ENCODE measurements around the gene CNKSR3. TPM values are rescaled to one million over a fixed set of nuclear protein-coding genes. Genes with fewer than 3 reads are reported as not detected.

The CNKSR3 gene
- polyA plus RNA-seq, 3 donors: not detected

DNA sequence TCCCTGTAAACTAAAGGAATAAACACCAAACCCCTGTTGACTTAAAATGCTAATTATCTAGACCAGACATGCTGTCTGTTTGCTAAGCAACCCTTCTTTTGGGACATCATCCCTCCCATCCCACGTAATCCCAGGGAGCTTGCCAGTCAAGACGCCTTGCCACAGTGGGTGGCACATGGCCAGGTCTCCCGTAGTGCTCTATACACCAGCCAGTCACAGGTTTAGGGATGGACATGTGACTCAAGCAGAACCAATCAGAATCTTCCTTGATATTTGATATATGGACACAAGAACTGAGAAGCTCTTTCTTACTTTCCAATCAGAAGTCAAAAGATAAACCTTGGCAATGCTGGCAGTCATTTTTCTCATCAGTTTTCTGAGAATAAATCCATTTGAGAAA lies 60.0 kb downstream of the CNKSR3 start:
- H4K20me1 ChIP-seq (ENCODE audit: insufficient read depth, low read length): no peaks in the 10 kb centered on the region
- Mint-ChIP-seq H3K27ac (no peak overlapping the region), H3K4me1 (no peaks in the 10 kb centered on the region), H3K27me3 (ENCODE audit: low read depth in 3 of 3) (peaks cover 0 to 4% (median 3%) of the 10 kb centered on the region in 3 donors), H3K36me3 (no peaks in the 10 kb centered on the region), H3K4me3 (no peak overlapping the region), H3K9me3 (peaks cover 0 to 5% (median 0%) of the 10 kb centered on the region in 7 donors)
- no peak overlapping the region for H3K27ac ChIP-seq (ENCODE audit: low read depth in 1 of 2, low read length in 2 of 2)
- H3K4me1 ChIP-seq (ENCODE audit: control insufficient read depth in 1 of 2, insufficient read depth in 2 of 2, low read length in 2 of 2): no peaks in the 10 kb centered on the region
- intact Hi-C loops (cut with micrococcal nuclease): no loop called here
- H3K27me3 ChIP-seq (ENCODE audit: control insufficient read depth in 2 of 2, insufficient read depth in 2 of 2, low read length in 2 of 2): no peaks in the 10 kb centered on the region
- TF ChIP-seq, protein P1, sequence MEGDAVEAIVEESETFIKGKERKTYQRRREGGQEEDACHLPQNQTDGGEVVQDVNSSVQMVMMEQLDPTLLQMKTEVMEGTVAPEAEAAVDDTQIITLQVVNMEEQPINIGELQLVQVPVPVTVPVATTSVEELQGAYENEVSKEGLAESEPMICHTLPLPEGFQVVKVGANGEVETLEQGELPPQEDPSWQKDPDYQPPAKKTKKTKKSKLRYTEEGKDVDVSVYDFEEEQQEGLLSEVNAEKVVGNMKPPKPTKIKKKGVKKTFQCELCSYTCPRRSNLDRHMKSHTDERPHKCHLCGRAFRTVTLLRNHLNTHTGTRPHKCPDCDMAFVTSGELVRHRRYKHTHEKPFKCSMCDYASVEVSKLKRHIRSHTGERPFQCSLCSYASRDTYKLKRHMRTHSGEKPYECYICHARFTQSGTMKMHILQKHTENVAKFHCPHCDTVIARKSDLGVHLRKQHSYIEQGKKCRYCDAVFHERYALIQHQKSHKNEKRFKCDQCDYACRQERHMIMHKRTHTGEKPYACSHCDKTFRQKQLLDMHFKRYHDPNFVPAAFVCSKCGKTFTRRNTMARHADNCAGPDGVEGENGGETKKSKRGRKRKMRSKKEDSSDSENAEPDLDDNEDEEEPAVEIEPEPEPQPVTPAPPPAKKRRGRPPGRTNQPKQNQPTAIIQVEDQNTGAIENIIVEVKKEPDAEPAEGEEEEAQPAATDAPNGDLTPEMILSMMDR (IDR thresholded peaks at IDR 0.05): no peak
- no peaks in the 10 kb centered on the region for H3K79me2 ChIP-seq (ENCODE audit: insufficient read depth, low read length)
- H3K9me3 ChIP-seq (replicated peaks in 1 of 2; ENCODE audit: control insufficient read depth in 1 of 2, insufficient read depth in 1 of 2, low read length in 2 of 2): no peaks in the 10 kb centered on the region
- no peak overlapping the region for H3K4me2 ChIP-seq (replicated peaks; ENCODE audit: extremely low read depth, low read length, poor library complexity, severe bottlenecking)
- WGBS (ENCODE audit: insufficient coverage): 100% methylated on average over 1 of the region's 3 CpGs
- no peak overlapping the region for H2AFZ ChIP-seq (ENCODE audit: insufficient read depth, low read depth, low read length, poor library complexity, severe bottlenecking)
- no peak for DNase-seq
- H3K4me3 ChIP-seq (replicated peaks in 1 of 3; ENCODE audit: low read depth in 2 of 3, low read length in 3 of 3): no peak overlapping the region
- H3K9ac ChIP-seq (ENCODE audit: insufficient read depth, low read length, poor library complexity, severe bottlenecking): no peak overlapping the region
- H3K36me3 ChIP-seq (replicated peaks in 1 of 2; ENCODE audit: control insufficient read depth in 1 of 2, insufficient read depth in 2 of 2, low read length in 2 of 2): no peaks in the 10 kb centered on the region

DNA sequence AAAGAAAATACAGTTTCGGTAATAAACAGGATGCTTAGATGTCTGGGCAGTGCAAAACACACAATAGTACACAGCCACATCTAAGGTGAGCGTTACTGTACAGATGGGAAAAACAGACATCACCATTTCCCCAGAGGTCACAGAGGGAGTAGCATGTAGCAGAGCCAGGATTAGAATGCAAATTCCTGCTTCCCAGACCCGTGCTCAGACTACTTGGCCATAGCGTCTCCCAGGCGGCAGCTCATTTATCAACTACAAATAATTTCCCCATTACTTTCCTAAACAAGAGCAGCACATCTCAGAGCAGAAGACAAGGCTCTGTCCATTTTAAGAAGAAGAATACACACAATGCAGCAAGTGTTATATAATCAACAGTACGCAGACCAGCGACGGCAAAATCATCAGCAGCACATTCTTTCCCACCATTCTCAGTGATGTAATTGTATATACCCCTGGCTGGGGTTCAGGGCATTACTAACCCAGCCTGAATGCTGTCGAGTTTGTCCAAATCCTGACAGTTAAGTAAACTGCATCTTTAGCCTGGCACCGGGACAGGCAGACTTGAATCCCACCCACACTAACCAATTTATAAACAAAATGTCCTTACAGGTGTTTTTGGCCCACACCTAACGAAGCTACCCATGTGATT lies 61.9 kb downstream of the CNKSR3 start:
- no peaks in the 10 kb centered on the region for H3K36me3 ChIP-seq (replicated peaks in 1 of 2; ENCODE audit: control insufficient read depth in 1 of 2, insufficient read depth in 2 of 2, low read length in 2 of 2)
- no peak overlapping the region for H3K4me2 ChIP-seq (replicated peaks; ENCODE audit: extremely low read depth, low read length, poor library complexity, severe bottlenecking)
- H3K79me2 ChIP-seq (ENCODE audit: insufficient read depth, low read length): no peaks in the 10 kb centered on the region
- Mint-ChIP-seq H3K36me3 (no peaks in the 10 kb centered on the region), H3K4me1 (no peaks in the 10 kb centered on the region), H3K27ac (no peak overlapping the region), H3K4me3 (no peak overlapping the region), H3K9me3 (peaks cover 0 to 5% (median 0%) of the 10 kb centered on the region in 7 donors), H3K27me3 (ENCODE audit: low read depth in 3 of 3) (peaks cover 0 to 5% (median 4%) of the 10 kb centered on the region in 3 donors)
- no peak for DNase-seq
- no peaks in the 10 kb centered on the region for H4K20me1 ChIP-seq (ENCODE audit: insufficient read depth, low read length)
- no peaks in the 10 kb centered on the region for H3K27me3 ChIP-seq (ENCODE audit: control insufficient read depth in 2 of 2, insufficient read depth in 2 of 2, low read length in 2 of 2)
- no peak overlapping the region for H3K4me3 ChIP-seq (replicated peaks in 1 of 3; ENCODE audit: low read depth in 2 of 3, low read length in 3 of 3)
- H2AFZ ChIP-seq (ENCODE audit: insufficient read depth, low read depth, low read length, poor library complexity, severe bottlenecking): no peak overlapping the region
- TF ChIP-seq, protein P1 (IDR thresholded peaks at IDR 0.05): no peak
- no peak overlapping the region for H3K27ac ChIP-seq (ENCODE audit: low read depth in 1 of 2, low read length in 2 of 2)
- intact Hi-C loops (cut with micrococcal nuclease): no loop called here
- no peaks in the 10 kb centered on the region for H3K4me1 ChIP-seq (ENCODE audit: control insufficient read depth in 1 of 2, insufficient read depth in 2 of 2, low read length in 2 of 2)
- H3K9ac ChIP-seq (ENCODE audit: insufficient read depth, low read length, poor library complexity, severe bottlenecking): no peak overlapping the region
- whole genome bisulfite sequencing (ENCODE audit: insufficient coverage): 83% methylated on average over 7 of the region's 11 CpGs
- H3K9me3 ChIP-seq (replicated peaks in 1 of 2; ENCODE audit: control insufficient read depth in 1 of 2, insufficient read depth in 1 of 2, low read length in 2 of 2): no peaks in the 10 kb centered on the region

Data from CD14-positive monocyte (primary cell).